ENCODE results near the gene PLA2G2F.
"Not testable (repeated sequence)": the region's sequence is repeated elsewhere in the genome, so short reads cannot be mapped to it uniquely, and the experiment has no call there.

The PLA2G2F gene

GRCh38 chr1:20120796-20121195 lies 18.3 kb upstream of the PLA2G2F start:
- no peak overlapping the region for H3K4me3 ChIP-seq (ENCODE audit: low read depth, low read length)
- TF ChIP-seq CTCF (IDR thresholded peaks at IDR 0.05; ENCODE audit: borderline replicate concordance, insufficient read depth, low read depth, low read length): no peak

- no peak for TF ChIP-seq CTCF (IDR thresholded peaks at IDR 0.05; ENCODE audit: borderline replicate concordance, insufficient read depth, low read depth, low read length)
- no peak overlapping the region for H3K4me3 ChIP-seq (ENCODE audit: low read depth, low read length)
Observed at GRCh38 chr1:20123722-20124455, 15.2 kb upstream of the PLA2G2F start.

GRCh38 chr1:20124456-20125057 lies 14.6 kb upstream of the PLA2G2F start:
- no peak for TF ChIP-seq CTCF (IDR thresholded peaks at IDR 0.05; ENCODE audit: borderline replicate concordance, insufficient read depth, low read depth, low read length)
- H3K4me3 ChIP-seq (ENCODE audit: low read depth, low read length): no peak overlapping the region

GRCh38 chr1:20125100-20125499 lies 14.0 kb upstream of the PLA2G2F start:
- H3K4me3 ChIP-seq (ENCODE audit: low read depth, low read length): no peak overlapping the region
- no peak for TF ChIP-seq CTCF (IDR thresholded peaks at IDR 0.05; ENCODE audit: borderline replicate concordance, insufficient read depth, low read depth, low read length)

- TF ChIP-seq CTCF (IDR thresholded peaks at IDR 0.05; ENCODE audit: borderline replicate concordance, insufficient read depth, low read depth, low read length): no peak
- no peak overlapping the region for H3K4me3 ChIP-seq (ENCODE audit: low read depth, low read length)
Observed at GRCh38 chr1:20126041-20126805, 12.9 kb upstream of the PLA2G2F start.

- TF ChIP-seq CTCF (IDR thresholded peaks at IDR 0.05; ENCODE audit: borderline replicate concordance, insufficient read depth, low read depth, low read length): no peak
- H3K4me3 ChIP-seq (ENCODE audit: low read depth, low read length): no peak overlapping the region
Observed at GRCh38 chr1:20126806-20127440, 12.2 kb upstream of the PLA2G2F start.

GRCh38 chr1:20130518-20130917 lies 8.6 kb upstream of the PLA2G2F start:
- H3K4me3 ChIP-seq (ENCODE audit: low read depth, low read length): not testable (repeated sequence)
